ENCODE measurements around the gene TBX1. TPM values are rescaled to one million over a fixed set of nuclear protein-coding genes. Genes with fewer than 3 reads are reported as not detected.
A peak's percentile ranks its signal among the peaks of the same experiment; 100 is the strongest.

TBX1 gene
- total RNA-seq, 2 experiments from 2014 or later = not detected

DNA sequence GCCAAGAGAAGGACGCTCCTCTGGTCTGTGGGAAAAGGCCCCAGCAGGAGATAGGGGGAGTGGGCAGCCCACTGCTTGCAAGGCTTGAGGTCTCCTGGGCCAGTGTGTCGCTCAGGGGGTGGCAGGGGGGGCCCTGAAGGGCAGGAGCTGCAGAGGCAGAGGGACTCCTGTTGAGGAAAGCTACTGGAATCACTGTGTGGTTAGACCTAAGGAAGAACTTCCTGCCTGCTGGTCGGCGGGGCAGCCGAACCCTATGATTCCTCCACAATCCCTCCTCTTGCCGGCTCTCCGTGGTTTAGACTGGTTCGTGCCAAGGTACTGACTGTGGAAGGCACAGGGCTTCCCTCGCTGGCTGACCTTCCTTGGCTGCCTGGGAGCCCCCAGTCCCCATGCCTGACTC lies 31.1 kb upstream of the TBX1 start:
- Mint-ChIP-seq H3K36me3 (no peaks in the 10 kb centered on the region), H3K27me3 (peaks cover 18% of the 10 kb centered on the region), H3K4me3 (no peak overlapping the region), H3K4me1 (peaks cover 4% of the 10 kb centered on the region), H3K27ac (no peak overlapping the region), H3K9me3 (no peaks in the 10 kb centered on the region)
- DNase-seq = no peak

- Mint-ChIP-seq H3K27ac (no peak overlapping the region), H3K36me3 (no peaks in the 10 kb centered on the region), H3K4me1 (no peaks in the 10 kb centered on the region), H3K27me3 (peaks cover 11% of the 10 kb centered on the region), H3K9me3 (no peaks in the 10 kb centered on the region), H3K4me3 (no peak overlapping the region)
- DNase-seq = no peak
These were observed 30.4 kb upstream of the TBX1 start for GRCh38 chr22:19730198-19730597.

- Mint-ChIP-seq H3K27me3 (peaks cover 7% of the 10 kb centered on the region), H3K9me3 (no peaks in the 10 kb centered on the region), H3K4me1 (no peaks in the 10 kb centered on the region), H3K27ac (no peak overlapping the region), H3K4me3 (peak overlapping the region; percentile 63), H3K36me3 (no peaks in the 10 kb centered on the region)
- peak; percentile 84 for DNase-seq
These were observed 29.8 kb upstream of the TBX1 start for GRCh38 chr22:19730655-19731360.

- no peaks in the 10 kb centered on the region for H3K36me3 Mint-ChIP-seq
- DNase-seq = no peak
- no peaks in the 10 kb centered on the region for H3K9me3 Mint-ChIP-seq
- H3K4me3 Mint-ChIP-seq = no peak overlapping the region
- H3K4me1 Mint-ChIP-seq = no peaks in the 10 kb centered on the region
- peaks cover 7% of the 10 kb centered on the region for H3K27me3 Mint-ChIP-seq
- no peak overlapping the region for H3K27ac Mint-ChIP-seq
These were observed 29.0 kb upstream of the TBX1 start for GRCh38 chr22:19731361-19732135.

DNA sequence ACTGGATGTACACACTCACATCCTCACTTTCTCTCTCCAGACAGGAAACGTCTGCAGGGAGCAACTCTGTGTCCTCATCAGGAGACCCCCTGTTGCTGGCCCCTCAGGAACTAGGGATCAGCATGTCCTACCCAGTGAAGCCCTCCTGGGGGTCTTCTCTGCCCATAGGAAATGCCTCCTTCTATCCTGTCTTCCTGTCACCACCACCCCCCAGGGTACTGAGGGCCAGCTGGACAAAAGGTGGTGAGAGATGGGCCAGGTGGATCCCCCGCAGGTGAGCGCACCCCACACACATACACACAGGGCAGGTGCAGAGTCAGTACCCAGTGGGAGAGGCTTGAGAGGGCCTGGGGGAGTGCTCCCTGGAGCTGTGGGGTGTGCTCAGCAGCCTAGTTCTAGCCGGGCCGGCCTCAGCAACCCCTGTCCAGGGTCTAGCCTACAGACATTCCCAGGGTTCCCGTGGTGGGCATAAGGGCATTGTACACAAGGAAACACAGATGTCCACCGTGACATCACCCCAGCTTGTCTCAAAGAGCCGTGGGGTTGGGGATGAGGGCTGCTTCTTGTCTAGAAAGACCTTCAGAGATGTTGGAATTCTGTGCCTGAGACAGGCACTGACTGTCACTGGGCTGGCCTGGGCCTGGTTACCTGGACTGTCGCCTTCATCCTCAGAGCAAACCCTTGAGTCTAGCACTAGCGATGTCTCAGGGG lies 28.0 kb upstream of the TBX1 start:
- no peaks in the 10 kb centered on the region for H3K9me3 Mint-ChIP-seq
- no peak overlapping the region for H3K4me3 Mint-ChIP-seq
- no peak overlapping the region for H3K27ac Mint-ChIP-seq
- no peak for DNase-seq
- peaks cover 2% of the 10 kb centered on the region for H3K27me3 Mint-ChIP-seq
- H3K36me3 Mint-ChIP-seq = no peaks in the 10 kb centered on the region
- H3K4me1 Mint-ChIP-seq = no peaks in the 10 kb centered on the region

GRCh38 chr22:19733755-19734154 lies 26.8 kb upstream of the TBX1 start:
- no peak overlapping the region for H3K4me3 Mint-ChIP-seq
- H3K4me1 Mint-ChIP-seq = no peaks in the 10 kb centered on the region
- no peak overlapping the region for H3K27ac Mint-ChIP-seq
- H3K36me3 Mint-ChIP-seq = no peaks in the 10 kb centered on the region
- no peaks in the 10 kb centered on the region for H3K9me3 Mint-ChIP-seq
- no peak for DNase-seq
- no peaks in the 10 kb centered on the region for H3K27me3 Mint-ChIP-seq

GRCh38 chr22:19734163-19734562 lies 26.4 kb upstream of the TBX1 start:
- Mint-ChIP-seq H3K36me3 (no peaks in the 10 kb centered on the region), H3K4me3 (no peak overlapping the region), H3K4me1 (no peaks in the 10 kb centered on the region), H3K27ac (no peak overlapping the region), H3K27me3 (no peaks in the 10 kb centered on the region), H3K9me3 (no peaks in the 10 kb centered on the region)
- no peak for DNase-seq

- Mint-ChIP-seq H3K9me3 (no peaks in the 10 kb centered on the region), H3K27ac (no peak overlapping the region), H3K4me1 (no peaks in the 10 kb centered on the region), H3K27me3 (no peaks in the 10 kb centered on the region), H3K4me3 (no peak overlapping the region), H3K36me3 (no peaks in the 10 kb centered on the region)
- no peak for DNase-seq
These were observed 25.7 kb upstream of the TBX1 start for GRCh38 chr22:19734837-19735382.

DNA sequence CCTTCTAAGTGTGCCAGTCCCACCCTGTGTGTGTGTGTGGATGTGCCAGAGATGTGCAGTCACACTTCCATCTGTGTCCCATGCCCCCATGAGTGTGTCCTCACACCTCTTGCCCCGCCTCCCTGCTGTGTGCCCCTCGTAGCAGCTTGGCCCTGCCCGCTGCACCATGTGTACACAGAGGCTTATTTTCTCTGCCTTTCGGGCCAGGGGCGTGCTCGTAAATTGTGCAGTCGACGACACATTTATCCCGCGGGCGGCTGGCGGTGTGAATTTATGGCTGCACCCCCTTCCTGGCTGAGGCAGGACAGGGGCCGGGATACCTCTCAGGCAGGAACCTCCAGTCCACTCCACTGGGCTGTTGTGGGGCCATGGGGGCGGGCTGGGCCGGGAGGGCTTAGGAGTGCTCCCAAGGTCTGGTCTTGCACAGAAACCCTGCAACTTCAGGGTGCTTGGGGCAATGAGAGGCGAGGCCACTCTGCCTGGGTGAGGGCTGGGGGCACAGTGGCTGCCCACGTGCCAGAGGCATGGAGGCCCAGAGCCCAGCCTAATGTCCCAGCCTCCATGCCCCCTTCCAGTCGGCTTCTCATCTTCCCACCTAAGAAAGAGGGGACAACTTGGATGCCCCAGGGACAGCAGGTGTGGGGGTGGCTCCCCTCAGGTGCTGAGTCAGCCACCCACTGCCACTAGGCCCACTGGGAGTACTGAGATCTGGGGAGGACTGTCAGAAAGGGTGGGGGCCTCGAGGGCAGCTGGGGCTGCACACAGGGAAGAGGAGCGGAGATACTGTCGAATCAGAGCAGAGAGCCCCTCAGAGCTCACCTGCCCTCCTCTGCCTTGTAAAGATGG lies 24.7 kb upstream of the TBX1 start:
- no peaks in the 10 kb centered on the region for H3K27me3 Mint-ChIP-seq
- H3K4me3 Mint-ChIP-seq = no peak overlapping the region
- no peaks in the 10 kb centered on the region for H3K9me3 Mint-ChIP-seq
- no peak overlapping the region for H3K27ac Mint-ChIP-seq
- no peak for DNase-seq
- no peaks in the 10 kb centered on the region for H3K36me3 Mint-ChIP-seq
- H3K4me1 Mint-ChIP-seq = no peaks in the 10 kb centered on the region

DNA sequence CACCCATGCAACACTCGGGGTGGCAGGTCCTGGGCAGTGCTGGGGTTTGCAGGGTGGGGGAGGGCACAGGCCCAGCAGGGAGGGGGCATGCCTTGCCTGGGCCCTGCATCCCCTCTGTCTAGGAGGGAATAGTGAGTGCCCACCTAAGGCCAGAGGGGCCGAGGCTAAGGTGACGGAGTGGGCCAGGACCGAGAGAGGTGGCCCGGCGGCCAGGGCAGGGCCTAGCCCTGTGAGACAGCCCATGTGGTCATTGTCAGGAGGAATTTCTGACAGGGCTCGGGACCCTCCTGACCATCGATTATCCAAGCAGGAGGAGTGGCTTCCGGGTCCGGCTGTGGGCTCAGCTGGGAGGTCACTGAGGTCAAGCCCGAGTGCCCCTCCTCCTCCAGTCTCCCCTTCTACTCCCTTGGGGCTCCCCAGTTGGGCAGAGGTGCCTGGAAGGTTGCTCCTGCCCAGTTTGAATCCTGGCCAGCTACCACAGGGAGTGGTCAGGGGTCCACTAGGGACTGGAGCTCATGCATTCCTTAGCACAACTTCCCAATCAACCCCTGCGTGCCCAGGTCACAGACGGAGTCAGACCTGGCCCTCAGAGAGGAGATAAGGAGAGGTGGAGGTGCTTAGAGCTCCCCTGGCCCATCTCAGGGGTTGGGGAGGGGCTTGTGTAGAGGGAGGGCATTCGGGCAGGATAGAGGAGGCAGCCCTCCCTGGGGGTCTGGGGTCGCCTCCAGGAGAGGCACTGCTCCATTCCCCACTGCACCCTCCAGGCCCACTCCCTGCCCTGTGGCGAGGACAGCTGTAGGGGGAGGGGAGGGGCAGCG lies 22.5 kb upstream of the TBX1 start:
- no peak overlapping the region for H3K27ac Mint-ChIP-seq
- H3K27me3 Mint-ChIP-seq = no peaks in the 10 kb centered on the region
- DNase-seq = no peak
- H3K4me3 Mint-ChIP-seq = no peak overlapping the region
- H3K9me3 Mint-ChIP-seq = no peaks in the 10 kb centered on the region
- H3K36me3 Mint-ChIP-seq = no peaks in the 10 kb centered on the region
- H3K4me1 Mint-ChIP-seq = no peaks in the 10 kb centered on the region

GRCh38 chr22:19738664-19739447 lies 21.7 kb upstream of the TBX1 start:
- Mint-ChIP-seq H3K4me1 (no peaks in the 10 kb centered on the region), H3K9me3 (no peaks in the 10 kb centered on the region), H3K4me3 (no peak overlapping the region), H3K27me3 (no peaks in the 10 kb centered on the region), H3K36me3 (no peaks in the 10 kb centered on the region), H3K27ac (no peak overlapping the region)
- DNase-seq = no peak

- Mint-ChIP-seq H3K27ac (no peak overlapping the region), H3K27me3 (no peaks in the 10 kb centered on the region), H3K4me3 (no peak overlapping the region), H3K9me3 (no peaks in the 10 kb centered on the region), H3K36me3 (no peaks in the 10 kb centered on the region), H3K4me1 (no peaks in the 10 kb centered on the region)
- DNase-seq = no peak
These were observed 21.1 kb upstream of the TBX1 start for GRCh38 chr22:19739448-19739895.

GRCh38 chr22:19739911-19740449 lies 20.6 kb upstream of the TBX1 start:
- Mint-ChIP-seq H3K4me1 (no peaks in the 10 kb centered on the region), H3K4me3 (no peak overlapping the region), H3K27ac (no peak overlapping the region), H3K9me3 (no peaks in the 10 kb centered on the region), H3K27me3 (no peaks in the 10 kb centered on the region), H3K36me3 (no peaks in the 10 kb centered on the region)
- no peak for DNase-seq

Measured in activated naive CD8-positive, alpha-beta T cell treated with anti-CD3 and anti-CD28 coated beads for 36 hours (primary cell).